Breast epithelium (tissue), 4 donors: ENCODE measurements around the gene ASXL1. TPM values are rescaled to one million over a fixed set of nuclear protein-coding genes. Genes with fewer than 3 reads are reported as not detected.
A peak's percentile ranks its signal among the peaks of the same experiment; 100 is the strongest.

Experiments
- DNase-seq, 2 donors: peaks; one replicate each; pipeline ENCODE4 v3.0.0-alpha.2; 2019; ENCODE audit warnings: low spot score in 2 of 2
- H3K27ac ChIP-seq, 2 donors: fragments of 200-600 bp; sonication (generic) in 1 of 2; one replicate each; pipeline ENCODE4 v1.5.1; 2016 to 2019; ENCODE audit warnings: mild to moderate bottlenecking in 1 of 2
- H3K27me3 ChIP-seq, 2 donors: fragments of 200-600 bp; sonication (generic) in 1 of 2; one replicate each; pipeline versions ENCODE4 v1.5.1 to v1.6.0; 2017 to 2019; ENCODE audit warnings: control low read depth in 1 of 2, mild to moderate bottlenecking in 1 of 2
- H3K36me3 ChIP-seq: fragments of 200-600 bp; one replicate; pipeline ENCODE4 v1.5.1; 2019
- H3K4me1 ChIP-seq, 2 donors: fragments of 200-600 bp; sonication (generic); one replicate each; pipeline ENCODE4 v1.5.1; 2016 to 2019; ENCODE audit warnings: control low read depth in 1 of 2
- H3K4me3 ChIP-seq, 3 donors: fragments of 200-600 bp; sonication (generic); 1 replicate in 2 of 3; 2 replicates in 1 of 3; pipeline ENCODE4 v1.5.1; 2016 to 2019; ENCODE audit warnings: mild to moderate bottlenecking in 3 of 3, moderate library complexity in 2 of 3
- H3K9me3 ChIP-seq, 2 donors: fragments of 200-600 bp; sonication (generic) in 1 of 2; one replicate each; pipeline ENCODE4 v1.5.1; 2016 to 2019; ENCODE audit warnings: control low read depth in 1 of 2
- POLR2A ChIP-seq: fragments of 450-650 bp; IDR thresholded peaks from one replicate; pipeline ENCODE4 v1.6.1; 2016; ENCODE audit warnings: antibody characterized with exemption, mild to moderate bottlenecking, moderate library complexity
- POLR2AphosphoS5 ChIP-seq, 3 donors: sonication (generic); formaldehyde crosslinking; IDR thresholded peaks; one replicate each; pipeline ENCODE4 v1.6.1; 2017; ENCODE audit warnings: antibody characterized with exemption in 3 of 3
- intact Hi-C: fragments of 100-400 bp; cut with DNase I; formaldehyde crosslinking; loops from one replicate; pipeline ENCODE4 v1.15.1; 2023; ENCODE audit warnings: low total_unique reads
- total RNA-seq, 3 donors: library from RNA; depleted of rRNA; stranded (reverse); fragments of >200 nt; gene quantifications; one replicate each; pipeline ENCODE4 v1.1.0, GENCODE V29; 2016
- TF ChIP-seq, protein P1 (sequence below), 3 donors: fragments of 450-650 bp; IDR thresholded peaks; one replicate each; pipeline ENCODE4 v1.5.1; 2016 to 2017; ENCODE audit warnings: antibody characterized with exemption in 3 of 3, mild to moderate bottlenecking in 3 of 3, moderate library complexity in 3 of 3

The ASXL1 gene
- total RNA-seq, 3 donors from 2014 or later: 73.3 to 102 (median 97.3) TPM

DNA sequence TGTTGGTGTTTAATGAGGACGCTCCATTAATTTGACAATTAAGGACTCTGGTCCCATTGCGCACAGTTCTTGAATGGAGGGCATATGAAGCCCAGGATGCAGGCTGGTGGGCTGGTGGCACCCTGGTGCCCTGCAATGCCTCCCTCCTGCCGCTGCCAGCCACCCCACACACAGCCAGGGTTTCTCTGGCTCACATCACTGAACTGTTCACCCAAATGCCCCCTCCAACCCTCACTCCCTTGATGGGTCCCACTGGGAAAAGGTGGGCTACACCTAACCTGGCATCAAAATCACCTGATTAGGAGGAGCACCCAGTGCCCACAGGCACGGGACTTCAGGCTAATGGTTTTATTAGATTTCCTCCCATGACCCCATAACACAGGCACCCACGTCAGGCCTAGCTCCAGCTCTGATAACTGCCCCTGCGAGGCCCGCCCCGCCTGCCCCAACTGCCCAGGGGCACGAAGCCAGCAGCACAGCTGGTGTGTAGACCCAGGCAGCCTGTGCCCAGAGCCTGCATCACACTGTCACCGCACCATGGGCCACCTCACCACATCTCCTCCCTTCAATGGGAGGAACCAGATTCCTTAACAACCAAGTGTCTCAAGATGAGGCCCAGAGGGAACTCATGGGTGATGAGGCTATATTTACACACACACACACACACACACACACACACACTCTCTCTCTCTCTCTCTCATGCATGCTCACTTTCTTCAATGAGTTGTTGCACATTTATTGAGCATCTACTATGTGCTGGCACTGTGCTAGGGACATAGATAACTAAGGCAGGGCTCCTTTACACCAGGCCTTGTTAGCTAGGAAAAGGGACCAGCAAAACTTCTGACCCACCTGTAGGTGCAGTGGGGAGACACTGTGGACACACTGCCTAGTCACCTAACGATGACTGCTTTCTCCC is 119.7 kb downstream of the ASXL1 start:
- no peak for DNase-seq
- TF ChIP-seq, protein P1, sequence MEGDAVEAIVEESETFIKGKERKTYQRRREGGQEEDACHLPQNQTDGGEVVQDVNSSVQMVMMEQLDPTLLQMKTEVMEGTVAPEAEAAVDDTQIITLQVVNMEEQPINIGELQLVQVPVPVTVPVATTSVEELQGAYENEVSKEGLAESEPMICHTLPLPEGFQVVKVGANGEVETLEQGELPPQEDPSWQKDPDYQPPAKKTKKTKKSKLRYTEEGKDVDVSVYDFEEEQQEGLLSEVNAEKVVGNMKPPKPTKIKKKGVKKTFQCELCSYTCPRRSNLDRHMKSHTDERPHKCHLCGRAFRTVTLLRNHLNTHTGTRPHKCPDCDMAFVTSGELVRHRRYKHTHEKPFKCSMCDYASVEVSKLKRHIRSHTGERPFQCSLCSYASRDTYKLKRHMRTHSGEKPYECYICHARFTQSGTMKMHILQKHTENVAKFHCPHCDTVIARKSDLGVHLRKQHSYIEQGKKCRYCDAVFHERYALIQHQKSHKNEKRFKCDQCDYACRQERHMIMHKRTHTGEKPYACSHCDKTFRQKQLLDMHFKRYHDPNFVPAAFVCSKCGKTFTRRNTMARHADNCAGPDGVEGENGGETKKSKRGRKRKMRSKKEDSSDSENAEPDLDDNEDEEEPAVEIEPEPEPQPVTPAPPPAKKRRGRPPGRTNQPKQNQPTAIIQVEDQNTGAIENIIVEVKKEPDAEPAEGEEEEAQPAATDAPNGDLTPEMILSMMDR (IDR thresholded peaks at IDR 0.05): no peak
- TF ChIP-seq POLR2AphosphoS5 (IDR thresholded peaks at IDR 0.05): no peak
- TF ChIP-seq POLR2A: no peak
- Histone ChIP-seq H3K9me3 (no peaks in the 10 kb centered on the region), H3K36me3 (no peaks in the 10 kb centered on the region), H3K4me1 (peaks cover 16 to 31% of the 10 kb centered on the region in 2 donors), H3K27me3 (no peaks in the 10 kb centered on the region), H3K4me3 (no peak overlapping the region), H3K27ac (peak overlapping the region; percentile 87 to 95)
- intact Hi-C loops: no loop called here

DNA sequence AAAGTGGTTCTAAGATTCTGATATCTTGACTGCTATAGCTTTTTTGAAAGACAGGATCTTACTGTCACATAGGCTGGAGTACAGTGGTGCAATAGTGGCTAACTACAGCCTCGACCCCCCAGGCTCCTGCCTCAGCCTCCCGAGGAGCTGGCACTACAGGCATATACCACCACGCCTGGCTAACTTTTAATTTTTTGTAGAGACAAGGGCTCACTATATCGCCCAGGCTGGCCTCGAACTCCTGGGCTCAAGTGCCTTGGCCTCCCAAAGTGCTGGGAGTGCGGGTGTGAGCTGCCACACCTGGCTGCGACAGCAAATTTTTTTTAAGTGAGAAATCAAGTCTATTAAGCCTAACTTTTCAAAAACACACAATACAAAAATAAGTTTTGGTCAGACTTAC is 120.4 kb downstream of the ASXL1 start:
- Histone ChIP-seq H3K36me3 (no peaks in the 10 kb centered on the region), H3K9me3 (no peaks in the 10 kb centered on the region), H3K4me3 (no peak overlapping the region), H3K4me1 (peaks cover 16 to 28% of the 10 kb centered on the region in 2 donors), H3K27me3 (no peaks in the 10 kb centered on the region), H3K27ac (peak overlapping the region; percentile 11 to 95)
- TF ChIP-seq POLR2AphosphoS5 (IDR thresholded peaks at IDR 0.05): no peak
- no peak for TF ChIP-seq POLR2A
- TF ChIP-seq, protein P1 (IDR thresholded peaks at IDR 0.05): no peak
- intact Hi-C loops: no loop called here
- DNase-seq: no peak

DNA sequence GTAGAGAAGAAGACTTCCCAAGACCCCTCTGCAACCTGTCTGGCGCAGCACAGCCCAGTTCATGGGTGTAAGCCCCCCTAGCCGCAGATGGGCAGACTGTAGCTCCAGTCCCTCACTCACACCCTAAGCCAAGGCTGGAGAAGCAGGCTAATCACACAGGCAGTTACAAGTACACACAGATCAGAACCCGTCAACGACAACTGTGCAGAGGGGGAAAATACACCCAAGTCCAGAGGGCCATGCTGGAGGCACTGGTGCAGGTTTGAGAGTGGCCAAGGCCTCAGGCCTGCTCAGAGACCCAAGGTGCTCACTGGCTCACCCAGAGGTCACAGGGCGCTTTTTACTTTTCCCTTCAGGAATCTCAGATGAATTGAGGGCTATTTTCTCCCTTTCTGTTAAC is 120.9 kb downstream of the ASXL1 start:
- peak overlapping the region; percentile 27 to 36 for H3K27ac ChIP-seq
- peaks cover 16 to 24% of the 10 kb centered on the region in 2 donors for H3K4me1 ChIP-seq
- intact Hi-C loops: no loop called here
- no peaks in the 10 kb centered on the region for H3K36me3 ChIP-seq
- H3K27me3 ChIP-seq: no peaks in the 10 kb centered on the region
- H3K4me3 ChIP-seq: no peak overlapping the region
- no peaks in the 10 kb centered on the region for H3K9me3 ChIP-seq
- DNase-seq: no peak
- TF ChIP-seq POLR2AphosphoS5 (IDR thresholded peaks at IDR 0.05) (no peak), POLR2A (no peak)
- TF ChIP-seq, protein P1 (IDR thresholded peaks at IDR 0.05): no peak

DNA sequence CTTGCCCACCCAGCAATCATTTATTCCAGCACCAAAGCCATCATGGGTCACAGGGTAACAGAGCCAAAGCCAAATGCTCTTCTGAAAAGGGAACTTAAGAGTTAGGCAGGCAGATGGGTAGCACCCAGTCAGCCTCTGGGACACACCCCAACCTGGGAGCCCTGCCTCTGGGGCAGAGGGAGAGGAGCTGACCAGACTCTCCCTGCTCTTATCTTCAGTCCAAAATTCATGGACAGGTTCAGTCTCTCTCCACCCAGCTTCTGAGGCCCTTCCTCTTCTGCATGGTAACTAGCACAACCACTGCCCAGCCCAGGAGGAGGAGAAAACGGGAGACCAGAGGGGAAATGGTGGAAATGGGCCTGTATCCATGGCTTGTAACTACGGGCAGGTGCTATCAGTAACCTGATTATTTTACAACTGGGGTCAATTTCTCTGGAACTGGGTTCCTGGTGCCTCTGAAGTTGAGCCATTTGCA is 121.6 kb downstream of the ASXL1 start:
- peaks cover 12 to 19% of the 10 kb centered on the region in 2 donors for H3K4me1 ChIP-seq
- H3K9me3 ChIP-seq: no peaks in the 10 kb centered on the region
- no peak overlapping the region for H3K4me3 ChIP-seq
- no peaks in the 10 kb centered on the region for H3K27me3 ChIP-seq
- intact Hi-C loops: no loop called here
- no peak for DNase-seq
- H3K27ac ChIP-seq: peak overlapping the region; percentile 34 to 96
- TF ChIP-seq POLR2AphosphoS5 (IDR thresholded peaks at IDR 0.05) (no peak), POLR2A (no peak)
- TF ChIP-seq, protein P1 (IDR thresholded peaks at IDR 0.05): no peak
- H3K36me3 ChIP-seq: no peaks in the 10 kb centered on the region
